OCI-LY1 (cell line): ENCODE measurements around the gene CBLB.

Experiments used
- CTCF ChIP-seq: fragments of 200-600 bp; sonication (generic), shearing (Covaris generic); IDR thresholded peaks from 2 replicates; pipeline ENCODE4 v1.5.1; 2017; ENCODE audit warnings: mild to moderate bottlenecking, antibody characterized with exemption, low read length, moderate library complexity, mixed read lengths
- EZH2 ChIP-seq: fragments of 200-600 bp; sonication (generic), shearing (Covaris generic); IDR thresholded peaks from 2 replicates; pipeline ENCODE4 v1.8.0; 2017; ENCODE audit warnings: borderline replicate concordance, mixed run types, mild to moderate bottlenecking, antibody characterized with exemption, low read length, moderate library complexity, mixed read lengths

- no peak for TF ChIP-seq CTCF
- no peak for TF ChIP-seq EZH2
Measured at GRCh38 chr3:105835606-105836005, 33.2 kb downstream of the CBLB start.
